ENCODE measurements around the gene TSHZ2. TPM values are rescaled to one million over a fixed set of nuclear protein-coding genes. Genes with fewer than 3 reads are reported as not detected.

Gene TSHZ2
- total and polyA plus RNA-seq, 2 donors = 6.5 to 35.0 TPM

- no peak overlapping the region for H3K4me3 ChIP-seq (ENCODE audit: low read depth, low read length)
- H3K4me1 ChIP-seq (ENCODE audit: insufficient read depth) = peaks cover 1% of the 10 kb centered on the region
- no peaks in the 10 kb centered on the region for H3K36me3 ChIP-seq (ENCODE audit: insufficient read depth)
- WGBS = 38% methylated on average over 3 of the region's 3 CpGs
- no peak for DNase-seq (ENCODE audit: extremely low spot score)
- H3K27ac ChIP-seq (ENCODE audit: low read depth) = no peak overlapping the region
Measured at GRCh38 chr20:53034899-53035298, 62.7 kb downstream of the TSHZ2 start.

GRCh38 chr20:53036992-53037391 lies 64.8 kb downstream of the TSHZ2 start:
- Histone ChIP-seq H3K4me1 (ENCODE audit: insufficient read depth) (no peaks in the 10 kb centered on the region), H3K4me3 (ENCODE audit: low read depth, low read length) (no peak overlapping the region), H3K36me3 (ENCODE audit: insufficient read depth) (no peaks in the 10 kb centered on the region), H3K27ac (ENCODE audit: low read depth) (no peak overlapping the region)
- no peak for DNase-seq (ENCODE audit: extremely low spot score)
- WGBS = 51% methylated on average over 8 of the region's 8 CpGs

GRCh38 chr20:53037621-53038020 lies 65.5 kb downstream of the TSHZ2 start:
- Histone ChIP-seq H3K4me3 (ENCODE audit: low read depth, low read length) (no peak overlapping the region), H3K27ac (ENCODE audit: low read depth) (no peak overlapping the region), H3K36me3 (ENCODE audit: insufficient read depth) (no peaks in the 10 kb centered on the region), H3K4me1 (ENCODE audit: insufficient read depth) (no peaks in the 10 kb centered on the region)
- 95% methylated on average over 10 of the region's 10 CpGs for WGBS
- no peak for DNase-seq (ENCODE audit: extremely low spot score)

- H3K27ac ChIP-seq (ENCODE audit: low read depth) = no peak overlapping the region
- DNase-seq (ENCODE audit: extremely low spot score) = no peak
- H3K36me3 ChIP-seq (ENCODE audit: insufficient read depth) = no peaks in the 10 kb centered on the region
- no peaks in the 10 kb centered on the region for H3K4me1 ChIP-seq (ENCODE audit: insufficient read depth)
- WGBS = over 99% methylated on average over 2 of the region's 2 CpGs
- H3K4me3 ChIP-seq (ENCODE audit: low read depth, low read length) = no peak overlapping the region
Measured at GRCh38 chr20:53038299-53038698, 66.1 kb downstream of the TSHZ2 start.

GRCh38 chr20:53040693-53041589 lies 68.8 kb downstream of the TSHZ2 start:
- no peaks in the 10 kb centered on the region for H3K4me1 ChIP-seq (ENCODE audit: insufficient read depth)
- DNase-seq (ENCODE audit: extremely low spot score) = no peak
- no peak overlapping the region for H3K27ac ChIP-seq (ENCODE audit: low read depth)
- no peak overlapping the region for H3K4me3 ChIP-seq (ENCODE audit: low read depth, low read length)
- 58% methylated on average over 14 of the region's 14 CpGs for WGBS
- H3K36me3 ChIP-seq (ENCODE audit: insufficient read depth) = no peaks in the 10 kb centered on the region

GRCh38 chr20:53042521-53042920 lies 70.4 kb downstream of the TSHZ2 start:
- 67% methylated on average over 3 of the region's 3 CpGs for WGBS

GRCh38 chr20:53044296-53044695 lies 72.1 kb downstream of the TSHZ2 start:
- Histone ChIP-seq H3K36me3 (ENCODE audit: insufficient read depth) (no peaks in the 10 kb centered on the region), H3K27ac (ENCODE audit: low read depth) (no peak overlapping the region), H3K4me1 (ENCODE audit: insufficient read depth) (no peaks in the 10 kb centered on the region), H3K4me3 (ENCODE audit: low read depth, low read length) (no peak overlapping the region)
- DNase-seq (ENCODE audit: extremely low spot score) = no peak
- WGBS = 95% methylated on average over 5 of the region's 5 CpGs

More at GRCh38 chr20:53042521-53042920, 70.4 kb downstream of the TSHZ2 start:
- no peak for DNase-seq (ENCODE audit: extremely low spot score)
- H3K36me3 ChIP-seq (ENCODE audit: insufficient read depth) = no peaks in the 10 kb centered on the region
- H3K4me3 ChIP-seq (ENCODE audit: low read depth, low read length) = no peak overlapping the region
- H3K4me1 ChIP-seq (ENCODE audit: insufficient read depth) = no peaks in the 10 kb centered on the region
- H3K27ac ChIP-seq (ENCODE audit: low read depth) = no peak overlapping the region

- Histone ChIP-seq H3K36me3 (ENCODE audit: insufficient read depth) (no peaks in the 10 kb centered on the region), H3K27ac (ENCODE audit: low read depth) (no peak overlapping the region), H3K4me3 (ENCODE audit: low read depth, low read length) (no peak overlapping the region), H3K4me1 (ENCODE audit: insufficient read depth) (no peaks in the 10 kb centered on the region)
- no peak for DNase-seq (ENCODE audit: extremely low spot score)
- WGBS = 48% methylated on average over 7 of the region's 7 CpGs
Measured at GRCh38 chr20:53045941-53046340, 73.8 kb downstream of the TSHZ2 start.

GRCh38 chr20:53047203-53047602 lies 75.0 kb downstream of the TSHZ2 start:
- WGBS = 94% methylated on average over 2 of the region's 2 CpGs
- no peak overlapping the region for H3K27ac ChIP-seq (ENCODE audit: low read depth)
- no peak for DNase-seq (ENCODE audit: extremely low spot score)
- no peaks in the 10 kb centered on the region for H3K4me1 ChIP-seq (ENCODE audit: insufficient read depth)
- no peaks in the 10 kb centered on the region for H3K36me3 ChIP-seq (ENCODE audit: insufficient read depth)
- H3K4me3 ChIP-seq (ENCODE audit: low read depth, low read length) = no peak overlapping the region

GRCh38 chr20:53048387-53048786 lies 76.2 kb downstream of the TSHZ2 start:
- Histone ChIP-seq H3K4me3 (ENCODE audit: low read depth, low read length) (no peak overlapping the region), H3K27ac (ENCODE audit: low read depth) (no peak overlapping the region)

GRCh38 chr20:53050338-53050737 lies 78.2 kb downstream of the TSHZ2 start:
- DNase-seq (ENCODE audit: extremely low spot score) = no peak
- H3K27ac ChIP-seq (ENCODE audit: low read depth) = no peak overlapping the region

More at GRCh38 chr20:53048387-53048786, 76.2 kb downstream of the TSHZ2 start:
- WGBS = 78% methylated on average over 7 of the region's 7 CpGs
- no peak for DNase-seq (ENCODE audit: extremely low spot score)
- Histone ChIP-seq H3K4me1 (ENCODE audit: insufficient read depth) (no peaks in the 10 kb centered on the region), H3K36me3 (ENCODE audit: insufficient read depth) (no peaks in the 10 kb centered on the region)

GRCh38 chr20:53052380-53052779 lies 80.2 kb downstream of the TSHZ2 start:
- no peaks in the 10 kb centered on the region for H3K36me3 ChIP-seq (ENCODE audit: insufficient read depth)
- no peaks in the 10 kb centered on the region for H3K4me1 ChIP-seq (ENCODE audit: insufficient read depth)
- no peak for DNase-seq (ENCODE audit: extremely low spot score)
- no peak overlapping the region for H3K4me3 ChIP-seq (ENCODE audit: low read depth, low read length)
- H3K27ac ChIP-seq (ENCODE audit: low read depth) = no peak overlapping the region
- 97% methylated on average over 5 of the region's 5 CpGs for WGBS

More at GRCh38 chr20:53050338-53050737, 78.2 kb downstream of the TSHZ2 start:
- Histone ChIP-seq H3K4me1 (ENCODE audit: insufficient read depth) (no peaks in the 10 kb centered on the region), H3K36me3 (ENCODE audit: insufficient read depth) (no peaks in the 10 kb centered on the region), H3K4me3 (ENCODE audit: low read depth, low read length) (no peak overlapping the region)
- WGBS = 90% methylated on average over 6 of the region's 6 CpGs

GRCh38 chr20:53053595-53053994 lies 81.4 kb downstream of the TSHZ2 start:
- H3K36me3 ChIP-seq (ENCODE audit: insufficient read depth) = no peaks in the 10 kb centered on the region
- no peak for DNase-seq (ENCODE audit: extremely low spot score)
- H3K27ac ChIP-seq (ENCODE audit: low read depth) = no peak overlapping the region
- H3K4me1 ChIP-seq (ENCODE audit: insufficient read depth) = no peaks in the 10 kb centered on the region
- H3K4me3 ChIP-seq (ENCODE audit: low read depth, low read length) = no peak overlapping the region
- 88% methylated on average over 5 of the region's 5 CpGs for WGBS

GRCh38 chr20:53055367-53056067 lies 83.4 kb downstream of the TSHZ2 start:
- WGBS = 54% methylated on average over 1 of the region's 1 CpG
- no peak for DNase-seq (ENCODE audit: extremely low spot score)

More at GRCh38 chr20:53055367-53056067, 83.4 kb downstream of the TSHZ2 start:
- Histone ChIP-seq H3K4me1 (ENCODE audit: insufficient read depth) (no peaks in the 10 kb centered on the region), H3K27ac (ENCODE audit: low read depth) (no peak overlapping the region), H3K4me3 (ENCODE audit: low read depth, low read length) (no peak overlapping the region), H3K36me3 (ENCODE audit: insufficient read depth) (no peaks in the 10 kb centered on the region)
